ENCODE results near the gene IL17RE. TPM values are rescaled to one million over a fixed set of nuclear protein-coding genes. Genes with fewer than 3 reads are reported as not detected.
A peak's percentile ranks its signal among the peaks of the same experiment; 100 is the strongest.

Gene IL17RE
- total and polyA plus RNA-seq, 2 of the 13 experiments (the other 11 are each of a cell fraction or from before 2014, with no cell fraction given), result 14.5 to 24.1 TPM

DNA sequence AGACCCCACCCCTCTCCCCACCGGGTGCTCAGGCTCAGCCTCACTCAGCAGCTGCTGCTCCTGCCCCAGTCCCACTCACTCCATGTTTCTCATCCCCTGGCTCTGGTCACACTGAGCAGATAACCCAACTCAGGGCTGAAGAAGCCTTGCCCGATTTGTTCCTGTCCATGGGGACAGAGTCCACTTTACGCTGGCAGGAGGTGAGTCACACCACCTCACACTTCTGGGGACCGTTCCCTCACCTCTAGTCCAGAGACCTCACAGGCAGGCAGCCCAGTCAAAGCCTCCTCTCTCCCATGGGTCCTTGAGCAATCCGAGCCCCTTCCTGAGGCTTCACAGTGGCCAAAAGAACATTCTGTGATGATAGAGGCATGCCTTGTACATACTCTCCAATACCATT is 23.9 kb upstream of the IL17RE start (continued):
- TF ChIP-seq, protein P1, sequence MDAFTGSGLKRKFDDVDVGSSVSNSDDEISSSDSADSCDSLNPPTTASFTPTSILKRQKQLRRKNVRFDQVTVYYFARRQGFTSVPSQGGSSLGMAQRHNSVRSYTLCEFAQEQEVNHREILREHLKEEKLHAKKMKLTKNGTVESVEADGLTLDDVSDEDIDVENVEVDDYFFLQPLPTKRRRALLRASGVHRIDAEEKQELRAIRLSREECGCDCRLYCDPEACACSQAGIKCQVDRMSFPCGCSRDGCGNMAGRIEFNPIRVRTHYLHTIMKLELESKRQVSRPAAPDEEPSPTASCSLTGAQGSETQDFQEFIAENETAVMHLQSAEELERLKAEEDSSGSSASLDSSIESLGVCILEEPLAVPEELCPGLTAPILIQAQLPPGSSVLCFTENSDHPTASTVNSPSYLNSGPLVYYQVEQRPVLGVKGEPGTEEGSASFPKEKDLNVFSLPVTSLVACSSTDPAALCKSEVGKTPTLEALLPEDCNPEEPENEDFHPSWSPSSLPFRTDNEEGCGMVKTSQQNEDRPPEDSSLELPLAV (CRISPR knock-in tag; conservative IDR thresholded peaks at IDR 0.05; ENCODE audit: low read depth), result no peak
- TF ChIP-seq ARNTL (CRISPR knock-in tag; IDR thresholded peaks at IDR 0.05), result no peak
- TF ChIP-seq ZSCAN29 (CRISPR knock-in tag; conservative IDR thresholded peaks at IDR 0.05), result no peak
- no peak for TF ChIP-seq ZNF616 (CRISPR knock-in tag; IDR thresholded peaks at IDR 0.05; ENCODE audit: low read depth)
- no peak for TF ChIP-seq ZNF446 (CRISPR knock-in tag; IDR thresholded peaks at IDR 0.05)
- no peak for TF ChIP-seq ZNF577 (CRISPR knock-in tag; IDR thresholded peaks at IDR 0.05; ENCODE audit: borderline replicate concordance, low read depth)
- TF ChIP-seq ZNF260 (CRISPR knock-in tag; IDR thresholded peaks at IDR 0.05; ENCODE audit: borderline replicate concordance, low read depth), result no peak

DNA sequence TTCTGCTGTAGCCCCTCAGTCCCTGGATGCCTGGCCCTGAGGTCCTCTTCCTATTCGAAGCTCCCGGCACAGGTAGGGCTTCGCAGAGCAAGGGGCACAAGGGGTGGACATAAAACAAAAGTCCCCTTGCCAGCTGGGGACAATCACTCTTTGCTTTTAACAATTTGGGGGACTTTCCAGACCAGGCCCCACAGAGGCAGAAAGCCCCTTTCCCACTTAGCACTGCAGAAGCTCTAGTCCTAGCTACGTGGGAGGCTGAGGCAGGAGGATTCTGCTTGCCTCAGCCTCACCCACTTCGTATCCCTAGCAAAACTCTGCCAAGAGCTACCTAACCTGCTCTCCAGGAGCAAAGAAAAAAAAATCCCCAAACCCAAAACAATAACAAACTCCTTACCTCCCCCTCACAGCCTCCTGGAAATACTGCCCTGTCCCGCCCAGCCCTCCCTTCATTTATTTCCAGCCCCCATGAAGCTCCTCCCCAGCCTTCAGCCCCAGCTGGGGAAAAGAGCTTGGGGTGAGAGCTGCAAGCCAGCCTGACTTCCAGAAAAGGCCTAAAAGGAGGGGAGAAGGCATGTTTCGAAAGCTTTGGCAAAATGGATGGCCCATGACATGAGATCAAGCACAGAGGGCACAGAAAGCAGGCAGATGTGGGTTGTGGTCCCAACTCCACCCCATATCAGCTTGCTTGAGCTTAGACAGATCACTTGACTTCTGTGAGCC is 22.7 kb upstream of the IL17RE start, which contains the start of gene CIDEC:
CIDEC (minus strand) TSS at position 424 of the 720 bp plus-strand sequence. CDS start 1,767 bp downstream, outside the sequence.
- Histone ChIP-seq H3K79me2 (ENCODE audit: insufficient read depth, low read length) (no peaks in the 10 kb centered on the region), H3K4me2 (ENCODE audit: low read depth, low read length) (peak within 1 kb of the TSS; percentile 65), H3K27ac (ENCODE audit: extremely low read length, insufficient read depth, low read length) (peak within 1 kb of the TSS; percentile 49), H3K4me1 (ENCODE audit: insufficient read depth, low read length) (peaks cover 41% of the 10 kb centered on the region), H3K4me3 (replicated peaks in 1 of 3; ENCODE audit: insufficient read depth in 1 of 3, low read depth in 2 of 3, low read length in 3 of 3) (no peak within 1 kb of the TSS), H3K9me3 (ENCODE audit: low read length) (no peaks in the 10 kb centered on the region), H3K36me3 (replicated peaks in 1 of 2; ENCODE audit: control insufficient read depth in 1 of 2, insufficient read depth in 2 of 2, low read length in 2 of 2) (no peaks in the 10 kb centered on the region), H4K20me1 (ENCODE audit: insufficient read depth, low read length) (no peaks in the 10 kb centered on the region), H3K9ac (ENCODE audit: insufficient read depth, low read depth, low read length) (no peak within 1 kb of the TSS), H3K27me3 (ENCODE audit: control insufficient read depth in 1 of 2, insufficient read depth in 2 of 2, low read length in 2 of 2) (no peaks in the 10 kb centered on the region), H2AFZ (ENCODE audit: low read length) (no peak within 1 kb of the TSS)
- CTCF ChIA-PET (ENCODE audit: low intra/inter-chr PET ratio, low total read pairs), result no interaction called here
- intact Hi-C loops (cut with micrococcal nuclease; ENCODE audit: unreplicated experiment) (loop anchor here (2.0 to 5.0 kb wide), 2 partner anchors 17 to 37 kb away; partner anchors contain the start of gene IL17RC), in situ Hi-C loops (cut with HindIII; ENCODE audit: extremely low pct_ligation_motif_present, low pct_unique_long_range_greater_than_20kb) (no loop called here)
- ATAC-seq (no peak), DNase-seq (ENCODE audit: low spot score) (no peak), FAIRE-seq (no peak)
- POLR2A ChIA-PET, result interaction anchor here (0.7 to 3.5 kb wide), 7 partner anchors 10 to 146 kb away, joined by 3 to 20 read pairs (median 5); partner anchors contain the start of genes FANCD2, IL17RE and JAGN1
- 84% methylated on average over 7 of the region's 7 CpGs for WGBS (ENCODE audit: low lambda C conversion rate)
- TF ChIP-seq, protein P2, sequence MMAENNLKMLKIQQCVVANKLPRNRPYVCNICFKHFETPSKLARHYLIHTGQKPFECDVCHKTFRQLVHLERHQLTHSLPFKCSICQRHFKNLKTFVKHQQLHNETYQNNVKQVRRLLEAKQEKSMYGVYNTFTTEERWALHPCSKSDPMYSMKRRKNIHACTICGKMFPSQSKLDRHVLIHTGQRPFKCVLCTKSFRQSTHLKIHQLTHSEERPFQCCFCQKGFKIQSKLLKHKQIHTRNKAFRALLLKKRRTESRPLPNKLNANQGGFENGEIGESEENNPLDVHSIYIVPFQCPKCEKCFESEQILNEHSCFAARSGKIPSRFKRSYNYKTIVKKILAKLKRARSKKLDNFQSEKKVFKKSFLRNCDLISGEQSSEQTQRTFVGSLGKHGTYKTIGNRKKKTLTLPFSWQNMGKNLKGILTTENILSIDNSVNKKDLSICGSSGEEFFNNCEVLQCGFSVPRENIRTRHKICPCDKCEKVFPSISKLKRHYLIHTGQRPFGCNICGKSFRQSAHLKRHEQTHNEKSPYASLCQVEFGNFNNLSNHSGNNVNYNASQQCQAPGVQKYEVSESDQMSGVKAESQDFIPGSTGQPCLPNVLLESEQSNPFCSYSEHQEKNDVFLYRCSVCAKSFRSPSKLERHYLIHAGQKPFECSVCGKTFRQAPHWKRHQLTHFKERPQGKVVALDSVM (CRISPR knock-in tag; IDR thresholded peaks at IDR 0.05), result 0 out of 2 replicates have a peak, but pooled peaks have one; percentile 20
- TF ChIP-seq ELF3 (CRISPR knock-in tag; IDR thresholded peaks at IDR 0.05), result no peak
- BruUV-seq (replicated peaks), result no TSS peak

Data from HepG2 (cell line).